ENCODE measurements around the gene USP7.

The USP7 gene

GRCh38 chr16:8885674-8886592 is 77.8 kb downstream of the USP7 start:
- H3K9me2 ChIP-seq (replicated peaks; ENCODE audit: insufficient read depth, low read length) = no peaks in the 10 kb centered on the region
- H3F3A ChIP-seq (ENCODE audit: insufficient read depth, low read length) = 0 out of 2 replicates have a peak, but pooled peaks cover 3% of the 10 kb centered on the region
- no peaks in the 10 kb centered on the region for H3K79me2 ChIP-seq (ENCODE audit: low read length)
- H4K20me1 ChIP-seq (ENCODE audit: insufficient read depth, low read length) = no peaks in the 10 kb centered on the region
- H2AFZ ChIP-seq (ENCODE audit: low read length) = no peak overlapping the region
- no peak overlapping the region for H3K9ac ChIP-seq (ENCODE audit: low read length)
- no peak for TF ChIP-seq EZH2phosphoT487 (IDR thresholded peaks at IDR 0.05; ENCODE audit: low read length)
- no peak for TF ChIP-seq EZH2 (optimal IDR thresholded peaks at IDR 0.05; ENCODE audit: low read depth, low read length)
- TF ChIP-seq CTCF (IDR thresholded peaks at IDR 0.05; ENCODE audit: low read length) = no peak
- no peaks in the 10 kb centered on the region for H3K27me3 ChIP-seq (replicated peaks; ENCODE audit: insufficient read depth, low read length)
- no peak overlapping the region for H3K4me2 ChIP-seq (ENCODE audit: low read depth, low read length)
- no peak overlapping the region for H3K27ac ChIP-seq (ENCODE audit: low read length)
- H3K9me3 ChIP-seq (replicated peaks; ENCODE audit: insufficient read depth, low read length) = no peaks in the 10 kb centered on the region
- no peaks in the 10 kb centered on the region for H3K36me3 ChIP-seq (replicated peaks; ENCODE audit: insufficient read depth, low read length)
- no peak for DNase-seq
- no peak overlapping the region for H3K4me3 ChIP-seq (ENCODE audit: low read length)
- H3K4me1 ChIP-seq (ENCODE audit: low read length) = no peaks in the 10 kb centered on the region

GRCh38 chr16:8882725-8883377 is 80.9 kb downstream of the USP7 start:
- no peak overlapping the region for H3K9ac ChIP-seq (ENCODE audit: low read length)
- H3K4me1 ChIP-seq (ENCODE audit: low read length) = no peaks in the 10 kb centered on the region
- no peak overlapping the region for H3K27ac ChIP-seq (ENCODE audit: low read length)
- no peaks in the 10 kb centered on the region for H3K36me3 ChIP-seq (replicated peaks; ENCODE audit: insufficient read depth, low read length)
- H3F3A ChIP-seq (ENCODE audit: insufficient read depth, low read length) = 0 out of 2 replicates have a peak, but pooled peaks cover 3% of the 10 kb centered on the region
- no peak for DNase-seq
- H2AFZ ChIP-seq (ENCODE audit: low read length) = no peak overlapping the region
- no peaks in the 10 kb centered on the region for H3K9me2 ChIP-seq (replicated peaks; ENCODE audit: insufficient read depth, low read length)
- no peaks in the 10 kb centered on the region for H3K9me3 ChIP-seq (replicated peaks; ENCODE audit: insufficient read depth, low read length)
- no peaks in the 10 kb centered on the region for H4K20me1 ChIP-seq (ENCODE audit: insufficient read depth, low read length)
- TF ChIP-seq CTCF (IDR thresholded peaks at IDR 0.05; ENCODE audit: low read length) = no peak
- no peak for TF ChIP-seq EZH2phosphoT487 (IDR thresholded peaks at IDR 0.05; ENCODE audit: low read length)
- no peak for TF ChIP-seq EZH2 (optimal IDR thresholded peaks at IDR 0.05; ENCODE audit: low read depth, low read length)
- H3K4me2 ChIP-seq (ENCODE audit: low read depth, low read length) = no peak overlapping the region
- no peak overlapping the region for H3K4me3 ChIP-seq (ENCODE audit: low read length)
- H3K79me2 ChIP-seq (ENCODE audit: low read length) = no peaks in the 10 kb centered on the region
- no peaks in the 10 kb centered on the region for H3K27me3 ChIP-seq (replicated peaks; ENCODE audit: insufficient read depth, low read length)

- Histone ChIP-seq H3K9me3 (replicated peaks; ENCODE audit: insufficient read depth, low read length) (no peaks in the 10 kb centered on the region), H3K79me2 (ENCODE audit: low read length) (no peaks in the 10 kb centered on the region), H3K27me3 (replicated peaks; ENCODE audit: insufficient read depth, low read length) (no peaks in the 10 kb centered on the region), H4K20me1 (ENCODE audit: insufficient read depth, low read length) (no peaks in the 10 kb centered on the region), H3K4me2 (ENCODE audit: low read depth, low read length) (no peak within 1 kb of the TSS), H3K4me1 (ENCODE audit: low read length) (no peaks in the 10 kb centered on the region), H2AFZ (ENCODE audit: low read length) (no peak within 1 kb of the TSS), H3F3A (ENCODE audit: insufficient read depth, low read length) (0 out of 2 replicates have a peak, but pooled peaks cover 3% of the 10 kb centered on the region), H3K36me3 (replicated peaks; ENCODE audit: insufficient read depth, low read length) (no peaks in the 10 kb centered on the region), H3K4me3 (ENCODE audit: low read length) (no peak within 1 kb of the TSS), H3K9ac (ENCODE audit: low read length) (no peak within 1 kb of the TSS), H3K9me2 (replicated peaks; ENCODE audit: insufficient read depth, low read length) (no peaks in the 10 kb centered on the region), H3K27ac (ENCODE audit: low read length) (no peak within 1 kb of the TSS)
- no peak for DNase-seq
- TF ChIP-seq EZH2phosphoT487 (IDR thresholded peaks at IDR 0.05; ENCODE audit: low read length) (no peak), EZH2 (optimal IDR thresholded peaks at IDR 0.05; ENCODE audit: low read depth, low read length) (no peak), CTCF (IDR thresholded peaks at IDR 0.05; ENCODE audit: low read length) (no peak)
These were observed 81.6 kb downstream of the USP7 start, which contains the start of gene LITAFD for GRCh38 chr16:8882041-8882617. Gene LITAFD, plus strand, starts transcription at chr16:8882351. Its CDS starts 2,005 bp downstream, at chr16:8884356.
